T-cell (primary cell): ENCODE data around the gene LYPD5. TPM values are rescaled to one million over a fixed set of nuclear protein-coding genes. Genes with fewer than 3 reads are reported as not detected.

Source experiments
- ATAC-seq, 4 experiments: fragments of 200-7000 bp in 3 of 4; fragments of 150-1000 bp in 1 of 4; cut with Tn5 transposase; replicated peaks in 1 of 4; 1 replicate in 3 of 4; 2 replicates in 1 of 4; pipeline ENCODE4 v1.10.0; 2021; ENCODE audit warnings: moderate library complexity in 3 of 4, mild to moderate bottlenecking in 2 of 4, moderate number of reproducible peaks in 1 of 4
- CTCF ChIA-PET, 2 donors: fragments of 300-600 bp; sonication (Branson Sonifier 250); formaldehyde crosslinking; loops; one replicate each; lab custom pipeline; 2022; ENCODE audit warnings: antibody characterized with exemption in 2 of 2; lab: Charles Lee
- POLR2A ChIA-PET, 2 donors: fragments of 300-600 bp; sonication (Branson Sonifier 250); formaldehyde crosslinking; loops; one replicate each; lab custom pipeline; 2022; ENCODE audit warnings: antibody characterized with exemption in 2 of 2; lab: Charles Lee
- DNase-seq, 35 experiments: peaks; one replicate each; pipeline versions ENCODE4 v3.0.0 to v3.0.0-alpha.2; 2013 to 2023
- H3K27ac ChIP-seq: one replicate; pipeline ENCODE4 v1.5.1; 2013; ENCODE audit warnings: low read length
- H3K27me3 ChIP-seq, 2 experiments: replicated peaks in 1 of 2; 1 replicate in 1 of 2; 2 replicates in 1 of 2; pipeline versions ENCODE4 v1.6.1 to v1.7.0; 2013; ENCODE audit warnings: low read length in 1 of 2, mixed read lengths in 1 of 2; ENCODE audit not compliant: control insufficient read depth in 2 of 2, insufficient read depth in 2 of 2; ENCODE audit errors: extremely low read depth in 1 of 2
- H3K36me3 ChIP-seq, 2 donors: 1 replicate in 1 of 2; 2 replicates in 1 of 2; pipeline versions ENCODE4 v1.6.1 to v1.7.0; 2013; ENCODE audit warnings: low read length in 1 of 2; ENCODE audit not compliant: control insufficient read depth in 2 of 2, insufficient read depth in 1 of 2; ENCODE audit errors: extremely low read depth in 1 of 2
- H3K4me1 ChIP-seq, 2 experiments: 1 replicate in 1 of 2; 2 replicates in 1 of 2; pipeline versions ENCODE4 v1.6.1 to v1.7.0; 2013; ENCODE audit warnings: low read length in 2 of 2, mixed read lengths in 1 of 2; ENCODE audit not compliant: insufficient read depth in 2 of 2, control insufficient read depth in 1 of 2; ENCODE audit errors: extremely low read depth in 1 of 2
- H3K4me3 ChIP-seq, 2 donors: 1 replicate in 1 of 2; 2 replicates in 1 of 2; pipeline versions ENCODE4 v1.5.1 to v1.7.0; 2013; ENCODE audit warnings: mild to moderate bottlenecking in 2 of 2, low read length in 1 of 2, moderate library complexity in 1 of 2; ENCODE audit not compliant: control insufficient read depth in 1 of 2; ENCODE audit errors: extremely low read depth in 1 of 2
- H3K9me3 ChIP-seq: 2 replicates; pipeline ENCODE4 v1.7.0; 2013
- H3K27ac Mint-ChIP-seq, 2 donors: one replicate each; pipeline ENCODE4 v1.8.0; 2020 to 2021; ENCODE audit warnings: mild to moderate bottlenecking in 2 of 2, mixed read lengths in 2 of 2
- H3K27me3 Mint-ChIP-seq, 2 donors: one replicate each; pipeline ENCODE4 v1.8.0; 2021 to 2022; ENCODE audit warnings: mixed read lengths in 2 of 2
- H3K36me3 Mint-ChIP-seq: one replicate; pipeline ENCODE4 v1.8.0; 2021; ENCODE audit warnings: mixed read lengths
- H3K4me1 Mint-ChIP-seq, 3 donors: one replicate each; pipeline ENCODE4 v1.8.0; 2020 to 2022; ENCODE audit warnings: mixed read lengths in 3 of 3, mild to moderate bottlenecking in 1 of 3
- H3K4me3 Mint-ChIP-seq, 3 donors: one replicate each; pipeline ENCODE4 v1.8.0; 2020 to 2022; ENCODE audit warnings: mild to moderate bottlenecking in 3 of 3, mixed read lengths in 3 of 3, moderate library complexity in 3 of 3
- H3K9me3 Mint-ChIP-seq, 3 donors: one replicate each; pipeline ENCODE4 v1.8.0; 2020 to 2022; ENCODE audit warnings: mixed read lengths in 3 of 3
- WGBS: methylation state at CpG from one replicate; pipeline ENCODE4 v1.1.5; 2013; ENCODE audit warnings: missing lambda C conversion rate; ENCODE audit not compliant: insufficient coverage; 5-methylcytosine and 5-hydroxymethylcytosine counted together
- total RNA-seq, 35 experiments: library from RNA in 6 of 35; stranded (reverse) in 6 of 35; fragments of 120-200 nt in 1 of 35; gene quantifications; one replicate each; pipeline versions ENCODE4 v1.2.1 to v1.2.4 and lab custom pipeline; 2013 to 2026

Gene LYPD5
- total RNA-seq, 5 donors from 2014 or later (not counting 1 experiment from before 2014, with no cell fraction given), result 0.20 to 0.70 (median 0.58) TPM; not detected in 1

GRCh38 chr19:43781630-43782310, 20.5 kb downstream of the LYPD5 start:
- Mint-ChIP-seq H3K4me1 (peaks cover 75 to 79% (median 76%) of the 10 kb centered on the region in 3 donors), H3K36me3 (no peaks in the 10 kb centered on the region), H3K4me3 (peak overlapping the region; percentile 73 to 83 (median 82)), H3K27ac (peak overlapping the region; percentile 86 to 95), H3K27me3 (no peaks in the 10 kb centered on the region), H3K9me3 (no peaks in the 10 kb centered on the region)
- ChIA-PET CTCF (no interaction called here), POLR2A (no interaction called here)
- H3K27ac ChIP-seq, result no peak overlapping the region
- no peak for ATAC-seq
- no peaks in the 10 kb centered on the region for H3K27me3 ChIP-seq
- H3K9me3 ChIP-seq, result no peaks in the 10 kb centered on the region
- WGBS, result 73% methylated on average over 13 of the region's 14 CpGs
- H3K36me3 ChIP-seq, result no peaks in the 10 kb centered on the region
- no peak for DNase-seq
- peaks cover 31 to 85% of the 10 kb centered on the region in 2 experiments for H3K4me1 ChIP-seq
- H3K4me3 ChIP-seq, result no peak overlapping the region

GRCh38 chr19:43780706-43781525, 21.3 kb downstream of the LYPD5 start, which contains the start of gene KCNN4:
Gene KCNN4 (minus strand): TSS chr19:43780973. CDS start chr19:43780861, 112 bp downstream.
- no peaks in the 10 kb centered on the region for H3K27me3 Mint-ChIP-seq
- Histone ChIP-seq H3K36me3 (no peaks in the 10 kb centered on the region), H3K9me3 (no peaks in the 10 kb centered on the region), H3K4me1 (peaks cover 37 to 93% of the 10 kb centered on the region in 2 experiments), H3K27me3 (no peaks in the 10 kb centered on the region), H3K4me3 (peak within 1 kb of the TSS; percentile 55 to 68), H3K27ac (peak within 1 kb of the TSS; percentile 68)
- peak; percentile 57 to 63 (median 60) for ATAC-seq
- H3K9me3 Mint-ChIP-seq, result no peaks in the 10 kb centered on the region
- WGBS, result 5% methylated on average over 15 of the region's 19 CpGs
- POLR2A ChIA-PET, result interaction anchor here in 1 of 2 donors (0.6 kb wide), 1 partner anchor 131 kb away, joined by 3 read pairs; no protein-coding TSS in a partner anchor
- peak in 28 of 35 experiments; percentile 19 to 64 (median 42) for DNase-seq
- peaks cover 82 to 87% (median 84%) of the 10 kb centered on the region in 3 donors for H3K4me1 Mint-ChIP-seq
- no peaks in the 10 kb centered on the region for H3K36me3 Mint-ChIP-seq
- peak within 1 kb of the TSS; percentile 86 to 95 for H3K27ac Mint-ChIP-seq
- CTCF ChIA-PET, result no interaction called here
- H3K4me3 Mint-ChIP-seq, result peak within 1 kb of the TSS; percentile 73 to 83 (median 82)

GRCh38 chr19:43779820-43780219, 22.4 kb downstream of the LYPD5 start:
- H3K4me1 Mint-ChIP-seq, result peaks cover 80 to 91% (median 86%) of the 10 kb centered on the region in 3 donors

GRCh38 chr19:43779147-43779819, 23.0 kb downstream of the LYPD5 start:
- peak overlapping the region; percentile 48 for H3K27ac ChIP-seq
- peaks cover 4% of the 10 kb centered on the region for H3K36me3 Mint-ChIP-seq
- ChIA-PET CTCF (interaction anchor here in 1 of 2 donors (1.1 to 2.8 kb wide), 4 partner anchors 25 to 111 kb away, joined by 5 to 8 read pairs (median 8); partner anchors contain the start of gene SMG9), POLR2A (no interaction called here)
- no peaks in the 10 kb centered on the region for H3K9me3 ChIP-seq
- H3K27ac Mint-ChIP-seq, result peak overlapping the region; percentile 86 to 95
- H3K27me3 ChIP-seq, result no peaks in the 10 kb centered on the region
- peaks cover 32 to 87% of the 10 kb centered on the region in 2 experiments for H3K4me1 ChIP-seq
- H3K36me3 ChIP-seq, result peaks cover 0 to 3% of the 10 kb centered on the region in 2 donors
- H3K9me3 Mint-ChIP-seq, result no peaks in the 10 kb centered on the region
- peak overlapping the region; percentile 73 to 83 (median 80) for H3K4me3 Mint-ChIP-seq
- peak overlapping the region; percentile 55 to 68 for H3K4me3 ChIP-seq
- no peaks in the 10 kb centered on the region for H3K27me3 Mint-ChIP-seq
- peaks cover 75 to 87% (median 82%) of the 10 kb centered on the region in 3 donors for H3K4me1 Mint-ChIP-seq
- no peak for DNase-seq
- 54% methylated on average over 16 of the region's 16 CpGs for whole genome bisulfite sequencing
- no peak for ATAC-seq

More at GRCh38 chr19:43779820-43780219, 22.4 kb downstream of the LYPD5 start:
- no CpG with 5 or more reads among the region's 3 CpGs for WGBS
- Histone ChIP-seq H3K4me3 (peak overlapping the region; percentile 55 to 68), H3K4me1 (peaks cover 36 to 93% of the 10 kb centered on the region in 2 experiments), H3K27me3 (no peaks in the 10 kb centered on the region), H3K36me3 (peaks cover 0 to 3% of the 10 kb centered on the region in 2 donors), H3K27ac (peak overlapping the region; percentile 48), H3K9me3 (no peaks in the 10 kb centered on the region)
- Mint-ChIP-seq H3K4me3 (peak overlapping the region; percentile 73 to 83 (median 80)), H3K27ac (peak overlapping the region; percentile 86 to 95), H3K36me3 (peaks cover 4% of the 10 kb centered on the region), H3K9me3 (no peaks in the 10 kb centered on the region), H3K27me3 (no peaks in the 10 kb centered on the region)
- ATAC-seq (no peak), DNase-seq (no peak)
- ChIA-PET POLR2A (no interaction called here), CTCF (interaction anchor here in 1 of 2 donors (1.1 to 2.8 kb wide), 2 partner anchors 35 to 111 kb away, joined by 5 to 8 read pairs; no protein-coding TSS in a partner anchor)

- no peak for DNase-seq
- Mint-ChIP-seq H3K4me1 (peaks cover 69 to 81% (median 76%) of the 10 kb centered on the region in 3 donors), H3K9me3 (no peaks in the 10 kb centered on the region), H3K4me3 (peak overlapping the region; percentile 73 to 83 (median 80)), H3K27me3 (no peaks in the 10 kb centered on the region), H3K27ac (peak overlapping the region; percentile 86 to 95), H3K36me3 (peaks cover 6% of the 10 kb centered on the region)
- POLR2A ChIA-PET, result no interaction called here
- H3K4me1 ChIP-seq, result peaks cover 31 to 81% of the 10 kb centered on the region in 2 experiments
- no peaks in the 10 kb centered on the region for H3K9me3 ChIP-seq
- peak overlapping the region; percentile 48 for H3K27ac ChIP-seq
- H3K27me3 ChIP-seq, result no peaks in the 10 kb centered on the region
- CTCF ChIA-PET, result interaction anchor here in 1 of 2 donors (1.3 to 2.8 kb wide), 3 partner anchors 24 to 110 kb away, joined by 7 to 8 read pairs (median 8); partner anchors contain the start of gene SMG9
- WGBS, result 67% methylated on average over 1 of the region's 1 CpG
- H3K36me3 ChIP-seq, result peaks cover 0 to 9% of the 10 kb centered on the region in 2 donors
- peak overlapping the region in 1 of 2 donors; percentile 68 for H3K4me3 ChIP-seq
- ATAC-seq, result no peak
These were observed 23.6 kb downstream of the LYPD5 start for GRCh38 chr19:43778651-43779050.
